Diencephalon (tissue), 1 donor: ENCODE data around the gene FAM181B. TPM values are rescaled to one million over a fixed set of nuclear protein-coding genes. Genes with fewer than 3 reads are reported as not detected.

Source experiments
- small RNA-seq: library from RNA; depleted of rRNA; stranded (forward); fragments of <200 nt; gene quantifications from one replicate; pipeline ENCODE3, GENCODE V24; 2014
- total RNA-seq: library from RNA; depleted of rRNA; stranded (reverse); fragments of >200 nt; gene quantifications from one replicate; pipeline ENCODE4 v1.2.3, GENCODE V29; 2014

FAM181B gene
- total RNA-seq, result 17.8 TPM

DNA sequence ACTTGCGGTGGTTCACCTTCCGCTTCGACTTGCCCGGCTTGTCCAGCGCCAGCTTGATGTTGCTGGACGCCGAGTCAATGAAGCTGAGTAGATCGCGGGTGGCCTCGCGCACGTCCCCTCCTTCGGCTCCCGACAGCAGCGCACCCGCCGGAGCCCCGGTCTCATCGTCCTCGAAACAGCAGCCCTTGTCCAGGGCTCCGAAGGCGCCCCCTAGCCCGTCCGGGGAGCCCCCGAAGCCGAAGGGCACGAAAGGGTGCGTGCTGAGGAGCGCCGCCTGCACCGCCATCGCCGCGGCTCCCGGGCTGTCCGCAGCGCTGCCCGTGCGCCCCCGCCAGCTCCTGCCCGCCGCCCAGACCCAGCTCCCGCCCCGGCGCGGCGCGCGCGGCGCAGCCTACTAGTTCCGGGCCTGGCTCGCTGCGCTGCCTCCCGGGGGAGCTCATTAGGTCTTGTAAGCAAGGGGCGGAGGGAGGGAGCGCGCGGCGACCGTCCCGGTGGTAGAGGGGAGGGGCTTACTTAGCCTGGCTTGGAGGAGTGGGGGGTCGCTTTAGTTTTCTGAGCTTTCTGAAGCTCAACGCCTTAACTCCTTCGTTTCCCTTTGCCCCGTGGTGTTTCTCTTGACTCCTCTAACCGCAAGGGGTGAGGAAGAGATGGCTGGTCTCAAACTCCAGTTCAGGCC is at the start of gene FAM181B:
Gene FAM181B (minus strand): TSS at position 421 of the 676 bp plus-strand sequence. CDS start 135 bp downstream, at position 286.

Small RNA genes lying within 50 kb of the gene (small RNA-seq; reads per million reads assigned to genes)
- gene RPS28P7, result 0.15 reads per million

Other genes with a start within 250 kb of the FAM181B start
- gene PRCP, start 166.6 kb upstream of the FAM181B start, total RNA-seq, result 50.1 TPM
- gene DDIAS, start 167.9 kb upstream of the FAM181B start, total RNA-seq, result 2.8 TPM